Parathyroid adenoma (tissue), 2 donors: ENCODE measurements around the gene LLGL2.
A peak's percentile ranks its signal among the peaks of the same experiment; 100 is the strongest.

ENCODE experiments used
- H2AFZ ChIP-seq: fragments of 300-600 bp; sonication (generic); one replicate; pipeline ENCODE4 v1.7.0; 2017; ENCODE audit warnings: antibody characterized with exemption, mild to moderate bottlenecking
- H3K27ac ChIP-seq: fragments of 300-600 bp; sonication (generic); one replicate; pipeline ENCODE4 v1.7.0; 2017
- H3K27me3 ChIP-seq: fragments of 300-600 bp; sonication (generic); one replicate; pipeline ENCODE4 v1.7.0; 2017; ENCODE audit warnings: low read length; ENCODE audit not compliant: control insufficient read depth, insufficient read depth
- H3K36me3 ChIP-seq: fragments of 300-600 bp; sonication (generic); one replicate; pipeline ENCODE4 v1.7.0; 2017; ENCODE audit warnings: low read length; ENCODE audit not compliant: control insufficient read depth, insufficient read depth
- H3K4me1 ChIP-seq: fragments of 300-600 bp; sonication (generic); one replicate; pipeline ENCODE4 v1.7.0; 2017; ENCODE audit warnings: control low read depth
- H3K4me2 ChIP-seq: fragments of 300-600 bp; sonication (generic); one replicate; pipeline ENCODE4 v1.7.0; 2017; ENCODE audit warnings: low read length
- H3K4me3 ChIP-seq: fragments of 300-600 bp; sonication (generic); one replicate; pipeline ENCODE4 v1.7.0; 2017; ENCODE audit warnings: low read depth, low read length
- H3K79me2 ChIP-seq: fragments of 300-600 bp; sonication (generic); one replicate; pipeline ENCODE4 v1.7.0; 2017; ENCODE audit warnings: control low read depth
- H3K9ac ChIP-seq: fragments of 300-600 bp; sonication (generic); one replicate; pipeline ENCODE4 v1.7.0; 2017; ENCODE audit warnings: mild to moderate bottlenecking
- H3K9me3 ChIP-seq: fragments of 300-600 bp; sonication (generic); one replicate; pipeline ENCODE4 v1.7.0; 2017; ENCODE audit warnings: low read length; ENCODE audit not compliant: control insufficient read depth
- TF ChIP-seq, protein P1 (sequence below): fragments of 300-600 bp; sonication (generic); IDR thresholded peaks from one replicate; pipeline ENCODE4 v1.7.0; 2017; ENCODE audit warnings: antibody characterized with exemption, mild to moderate bottlenecking
- donor health status: primary hyperparathyroidism.

LLGL2 gene

DNA sequence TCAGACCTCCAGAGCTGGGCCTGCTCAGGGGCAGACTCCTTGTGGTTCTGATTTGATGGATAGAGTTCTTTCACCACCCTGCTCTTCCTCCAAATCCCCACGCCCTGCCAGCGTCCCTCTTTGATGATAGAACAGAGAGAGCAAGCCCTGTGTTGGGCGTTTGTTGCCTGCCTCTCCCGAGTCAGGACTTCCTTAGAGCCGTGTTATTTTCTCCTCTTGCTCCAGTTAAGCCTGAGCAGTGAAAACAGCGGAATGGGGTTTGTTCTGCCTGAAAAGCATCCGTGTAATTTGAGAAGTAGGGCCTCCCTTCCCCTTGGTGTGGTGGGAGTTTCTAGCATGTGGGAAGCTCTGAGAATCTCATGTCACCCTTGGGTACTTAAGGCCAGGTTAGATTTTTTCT, 47.0 kb upstream of the LLGL2 start:
- Histone ChIP-seq H3K4me1 (peaks cover 6% of the 10 kb centered on the region), H3K27ac (no peak overlapping the region), H3K27me3 (no peaks in the 10 kb centered on the region), H3K36me3 (no peaks in the 10 kb centered on the region), H3K4me3 (no peak overlapping the region), H3K4me2 (peak overlapping the region; percentile 17), H2AFZ (no peak overlapping the region), H3K79me2 (peaks cover 23% of the 10 kb centered on the region), H3K9ac (no peak overlapping the region), H3K9me3 (no peaks in the 10 kb centered on the region)
- TF ChIP-seq, protein P1, sequence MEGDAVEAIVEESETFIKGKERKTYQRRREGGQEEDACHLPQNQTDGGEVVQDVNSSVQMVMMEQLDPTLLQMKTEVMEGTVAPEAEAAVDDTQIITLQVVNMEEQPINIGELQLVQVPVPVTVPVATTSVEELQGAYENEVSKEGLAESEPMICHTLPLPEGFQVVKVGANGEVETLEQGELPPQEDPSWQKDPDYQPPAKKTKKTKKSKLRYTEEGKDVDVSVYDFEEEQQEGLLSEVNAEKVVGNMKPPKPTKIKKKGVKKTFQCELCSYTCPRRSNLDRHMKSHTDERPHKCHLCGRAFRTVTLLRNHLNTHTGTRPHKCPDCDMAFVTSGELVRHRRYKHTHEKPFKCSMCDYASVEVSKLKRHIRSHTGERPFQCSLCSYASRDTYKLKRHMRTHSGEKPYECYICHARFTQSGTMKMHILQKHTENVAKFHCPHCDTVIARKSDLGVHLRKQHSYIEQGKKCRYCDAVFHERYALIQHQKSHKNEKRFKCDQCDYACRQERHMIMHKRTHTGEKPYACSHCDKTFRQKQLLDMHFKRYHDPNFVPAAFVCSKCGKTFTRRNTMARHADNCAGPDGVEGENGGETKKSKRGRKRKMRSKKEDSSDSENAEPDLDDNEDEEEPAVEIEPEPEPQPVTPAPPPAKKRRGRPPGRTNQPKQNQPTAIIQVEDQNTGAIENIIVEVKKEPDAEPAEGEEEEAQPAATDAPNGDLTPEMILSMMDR: no peak

GRCh38 chr17:75480281-75480680, 45.2 kb upstream of the LLGL2 start:
- Histone ChIP-seq H3K27me3 (no peaks in the 10 kb centered on the region), H3K9ac (no peak overlapping the region), H2AFZ (no peak overlapping the region), H3K4me1 (peaks cover 6% of the 10 kb centered on the region), H3K27ac (no peak overlapping the region), H3K36me3 (no peaks in the 10 kb centered on the region), H3K4me3 (no peak overlapping the region), H3K79me2 (peaks cover 27% of the 10 kb centered on the region), H3K9me3 (no peaks in the 10 kb centered on the region), H3K4me2 (no peak overlapping the region)
- TF ChIP-seq, protein P1: no peak

- Histone ChIP-seq H3K4me1 (no peaks in the 10 kb centered on the region), H2AFZ (no peak overlapping the region), H3K79me2 (peaks cover 27% of the 10 kb centered on the region), H3K9ac (no peak overlapping the region), H3K9me3 (no peaks in the 10 kb centered on the region), H3K4me2 (no peak overlapping the region), H3K36me3 (no peaks in the 10 kb centered on the region), H3K27ac (no peak overlapping the region), H3K4me3 (no peak overlapping the region), H3K27me3 (no peaks in the 10 kb centered on the region)
- TF ChIP-seq, protein P1: no peak
Observed at GRCh38 chr17:75481194-75482068, 44.1 kb upstream of the LLGL2 start.

DNA sequence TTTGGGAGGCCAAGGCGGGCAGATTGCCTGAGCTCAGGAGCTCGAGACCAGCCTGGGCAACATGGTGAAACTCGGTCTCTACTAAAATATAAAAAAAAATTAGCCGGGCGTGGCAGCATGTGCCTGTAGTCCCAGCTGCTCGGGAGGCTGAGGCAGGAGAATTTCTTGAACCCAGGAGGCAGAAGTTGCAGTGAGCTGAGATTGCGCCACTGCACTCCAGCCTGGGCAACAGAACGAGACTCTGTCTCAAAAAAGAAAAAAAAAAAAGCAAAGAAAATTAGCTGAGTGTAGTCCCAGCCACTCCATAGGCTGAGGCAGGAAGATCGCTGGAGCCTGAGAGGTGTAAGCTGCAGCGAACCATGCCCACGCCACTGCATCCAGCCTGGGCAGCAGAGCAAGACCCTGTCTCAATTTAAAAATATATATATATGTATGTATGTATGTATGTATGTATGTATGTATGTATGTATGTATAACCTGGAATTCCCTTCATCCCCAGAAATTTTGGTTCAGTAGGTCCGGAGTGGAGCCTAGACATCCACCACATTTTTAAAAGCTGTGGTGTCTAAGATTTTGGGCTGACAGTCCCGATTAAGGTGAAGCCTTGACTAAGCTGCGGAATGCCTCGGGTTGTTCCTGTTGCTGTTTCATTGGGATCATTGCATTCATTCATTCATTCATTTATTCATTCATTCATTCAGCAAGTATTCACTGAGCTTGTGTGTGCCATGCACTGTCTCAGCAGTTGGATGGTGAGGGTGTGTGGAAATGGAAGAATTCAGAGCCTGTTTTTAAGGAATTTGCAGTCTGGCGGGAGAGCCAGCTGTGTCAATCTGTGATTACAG, 43.2 kb upstream of the LLGL2 start:
- H3K9me3 ChIP-seq: no peaks in the 10 kb centered on the region
- H3K27me3 ChIP-seq: no peaks in the 10 kb centered on the region
- H3K9ac ChIP-seq: no peak overlapping the region
- TF ChIP-seq, protein P1: no peak
- H2AFZ ChIP-seq: no peak overlapping the region
- no peaks in the 10 kb centered on the region for H3K4me1 ChIP-seq
- no peak overlapping the region for H3K4me2 ChIP-seq
- H3K27ac ChIP-seq: no peak overlapping the region
- H3K4me3 ChIP-seq: no peak overlapping the region
- peaks cover 27% of the 10 kb centered on the region for H3K79me2 ChIP-seq
- H3K36me3 ChIP-seq: no peaks in the 10 kb centered on the region
